ENCODE measurements around the gene RUNX2. TPM values are rescaled to one million over a fixed set of nuclear protein-coding genes. Genes with fewer than 3 reads are reported as not detected.
"Not testable (repeated sequence)": the region's sequence is repeated elsewhere in the genome, so short reads cannot be mapped to it uniquely, and the experiment has no call there.

Gene RUNX2
- total and polyA plus RNA-seq, 10 donors = 0.86 to 9.4 (median 6.6) TPM

GRCh38 chr6:45464685-45465084 is 136.6 kb downstream of the RUNX2 start:
- TF ChIP-seq POLR2A (IDR thresholded peaks at IDR 0.05) (no peak), CTCF (IDR thresholded peaks at IDR 0.05 in 8 of 11, conservative IDR thresholded peaks at IDR 0.05 in 3 of 11) (no peak), POLR2AphosphoS5 (IDR thresholded peaks at IDR 0.05) (no peak)
- H3K27ac ChIP-seq = no peak overlapping the region
- H3K27me3 ChIP-seq (replicated peaks in 1 of 7) = no peaks in the 10 kb centered on the region
- DNase-seq = no peak
- no peak overlapping the region for H3K4me3 ChIP-seq
- H3K4me1 ChIP-seq = peaks cover 0 to 10% (median 0%) of the 10 kb centered on the region in 6 donors
- intact Hi-C loops (cut with DNase I; ENCODE audit: low total_unique reads) = no loop called here
- H3K9me3 ChIP-seq = no peaks in the 10 kb centered on the region
- H3K36me3 ChIP-seq = no peaks in the 10 kb centered on the region

GRCh38 chr6:45466686-45467085 is 138.6 kb downstream of the RUNX2 start:
- H3K4me1 ChIP-seq = peaks cover 0 to 4% (median 0%) of the 10 kb centered on the region in 6 donors
- TF ChIP-seq POLR2AphosphoS5 (IDR thresholded peaks at IDR 0.05) = no peak
- no peak overlapping the region for H3K27ac ChIP-seq
- intact Hi-C loops (cut with DNase I; ENCODE audit: low total_unique reads) = no loop called here
- no peak overlapping the region for H3K4me3 ChIP-seq
- no peaks in the 10 kb centered on the region for H3K27me3 ChIP-seq (replicated peaks in 1 of 7)
- H3K36me3 ChIP-seq = no peaks in the 10 kb centered on the region
- no peaks in the 10 kb centered on the region for H3K9me3 ChIP-seq
- DNase-seq = no peak
- WGBS, 5 donors = 80 to 92% (median 86%) methylated on average over 4 of the region's 4 CpGs

- H3K4me1 ChIP-seq; DNase-seq; intact Hi-C loops (cut with DNase I; ENCODE audit: low total_unique reads); H3K9me3 ChIP-seq; H3K4me3 ChIP-seq; H3K27me3 ChIP-seq (replicated peaks in 1 of 7); H3K36me3 ChIP-seq; H3K27ac ChIP-seq: not testable (repeated sequence)
- 86 to 92% (median 90%) methylated on average over 6 of the region's 6 CpGs for WGBS, 5 donors
These were observed 139.3 kb downstream of the RUNX2 start for GRCh38 chr6:45467417-45467816.

- no peak overlapping the region for H3K4me3 ChIP-seq
- 74 to 88% (median 81%) methylated on average over 3 of the region's 3 CpGs for WGBS, 5 donors
These were observed 139.7 kb downstream of the RUNX2 start for GRCh38 chr6:45467853-45468252.

GRCh38 chr6:45469663-45470062 is 141.5 kb downstream of the RUNX2 start:
- H3K9me3 ChIP-seq = no peaks in the 10 kb centered on the region
- DNase-seq = no peak
- H3K27me3 ChIP-seq (replicated peaks in 1 of 7) = no peaks in the 10 kb centered on the region
- 87 to 98% (median 92%) methylated on average over 4 of the region's 4 CpGs for WGBS, 5 donors
- TF ChIP-seq POLR2AphosphoS5 (IDR thresholded peaks at IDR 0.05) = no peak
- TF ChIP-seq POLR2A (IDR thresholded peaks at IDR 0.05) = no peak
- no peak for TF ChIP-seq CTCF (IDR thresholded peaks at IDR 0.05 in 8 of 11, conservative IDR thresholded peaks at IDR 0.05 in 3 of 11)
- intact Hi-C loops (cut with DNase I; ENCODE audit: low total_unique reads) = no loop called here
- no peak overlapping the region for H3K4me3 ChIP-seq
- no peak overlapping the region for H3K27ac ChIP-seq
- no peaks in the 10 kb centered on the region for H3K36me3 ChIP-seq
- no peaks in the 10 kb centered on the region for H3K4me1 ChIP-seq

More at GRCh38 chr6:45467853-45468252, 139.7 kb downstream of the RUNX2 start:
- Histone ChIP-seq H3K36me3 (no peaks in the 10 kb centered on the region), H3K27me3 (replicated peaks in 1 of 7) (no peaks in the 10 kb centered on the region), H3K4me1 (no peaks in the 10 kb centered on the region), H3K27ac (no peak overlapping the region), H3K9me3 (no peaks in the 10 kb centered on the region)
- TF ChIP-seq CTCF (IDR thresholded peaks at IDR 0.05 in 8 of 11, conservative IDR thresholded peaks at IDR 0.05 in 3 of 11) (no peak), POLR2AphosphoS5 (IDR thresholded peaks at IDR 0.05) (no peak), POLR2A (IDR thresholded peaks at IDR 0.05) (no peak)
- intact Hi-C loops (cut with DNase I; ENCODE audit: low total_unique reads) = no loop called here
- DNase-seq = no peak

All from spleen (tissue), 11 donors.